Umbilical cord (tissue), 2 donors: ENCODE data around the gene CEACAM1. TPM values are rescaled to one million over a fixed set of nuclear protein-coding genes. Genes with fewer than 3 reads are reported as not detected.
"Not testable (repeated sequence)": the region's sequence is repeated elsewhere in the genome, so short reads cannot be mapped to it uniquely, and the experiment has no call there.

Experiments used
- DNase-seq: peaks from one replicate; pipeline ENCODE4 v3.0.0-alpha.2; 2015; ENCODE audit warnings: low spot score
- total RNA-seq: library from RNA; depleted of rRNA; stranded (reverse); fragments of >200 nt; gene quantifications from one replicate; pipeline ENCODE4 v1.2.3, GENCODE V29; 2014; ENCODE audit warnings: low replicate concordance; ENCODE audit not compliant: insufficient read depth

CEACAM1 gene
- total RNA-seq, 1 donor from 2014 or later, result 3.4 TPM

- no peak for DNase-seq
These were observed 50.3 kb downstream of the CEACAM1 start for GRCh38 chr19:42477933-42478332.

DNA sequence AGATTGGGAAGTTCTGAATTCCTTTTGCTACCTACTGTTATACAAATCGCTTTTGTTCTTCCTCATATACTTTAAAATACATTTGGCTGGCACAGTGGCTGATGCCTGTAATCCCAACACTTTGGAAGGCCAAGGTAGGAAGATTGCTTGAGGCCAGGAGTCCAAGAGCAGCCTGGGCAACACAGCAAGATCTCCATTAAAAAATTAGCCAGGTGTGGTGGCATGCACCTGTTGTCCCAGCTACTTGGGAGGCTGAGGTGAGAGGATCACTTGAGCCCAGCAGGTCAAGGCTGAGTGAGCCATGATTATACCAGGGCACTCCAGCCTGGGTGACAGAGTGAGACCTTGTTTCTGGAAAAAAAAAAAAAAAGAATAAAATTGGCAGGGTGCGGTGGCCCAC is 51.2 kb downstream of the CEACAM1 start:
- DNase-seq, result no peak

- no peak for DNase-seq
These were observed 52.9 kb downstream of the CEACAM1 start for GRCh38 chr19:42475366-42475765.

DNA sequence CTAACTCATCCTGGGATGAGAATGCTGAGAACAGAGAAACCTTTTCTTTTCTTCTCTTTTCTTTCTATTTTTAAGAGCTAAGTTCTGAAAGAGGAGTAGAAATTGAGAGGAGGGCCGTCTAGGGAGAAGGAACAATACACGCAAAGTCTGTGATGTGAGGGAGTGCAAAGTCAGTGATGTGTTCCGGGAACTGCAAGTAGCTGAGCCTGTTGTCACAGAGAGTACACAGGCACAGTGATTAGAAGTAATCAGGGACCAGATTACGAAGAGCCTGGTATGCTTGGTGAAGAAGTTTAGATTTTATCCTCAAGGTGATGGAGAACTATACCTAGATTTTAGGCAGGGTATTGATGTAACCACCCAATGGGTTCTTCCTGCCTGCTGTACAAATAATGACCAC is 53.5 kb downstream of the CEACAM1 start:
- DNase-seq, result no peak

DNA sequence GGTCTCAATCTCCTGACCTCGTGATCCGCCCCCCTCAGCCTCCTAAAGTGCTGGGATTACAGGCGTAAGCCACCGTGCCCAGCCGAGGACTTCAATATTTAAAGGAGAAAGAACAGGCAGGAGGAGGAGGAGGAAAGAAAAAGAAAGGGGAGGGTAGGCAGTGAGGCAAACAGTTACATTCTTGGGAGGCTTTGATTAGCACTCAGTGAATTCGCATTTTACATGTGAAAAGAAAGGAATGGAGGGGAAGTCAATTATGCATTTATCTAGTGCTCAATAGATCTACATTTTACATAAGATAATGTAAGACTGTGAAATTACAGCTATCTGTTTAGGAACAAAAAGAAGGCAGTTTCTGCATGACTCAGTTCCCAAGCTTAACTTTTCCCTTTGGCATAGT is 54.6 kb downstream of the CEACAM1 start:
- DNase-seq, result no peak

DNA sequence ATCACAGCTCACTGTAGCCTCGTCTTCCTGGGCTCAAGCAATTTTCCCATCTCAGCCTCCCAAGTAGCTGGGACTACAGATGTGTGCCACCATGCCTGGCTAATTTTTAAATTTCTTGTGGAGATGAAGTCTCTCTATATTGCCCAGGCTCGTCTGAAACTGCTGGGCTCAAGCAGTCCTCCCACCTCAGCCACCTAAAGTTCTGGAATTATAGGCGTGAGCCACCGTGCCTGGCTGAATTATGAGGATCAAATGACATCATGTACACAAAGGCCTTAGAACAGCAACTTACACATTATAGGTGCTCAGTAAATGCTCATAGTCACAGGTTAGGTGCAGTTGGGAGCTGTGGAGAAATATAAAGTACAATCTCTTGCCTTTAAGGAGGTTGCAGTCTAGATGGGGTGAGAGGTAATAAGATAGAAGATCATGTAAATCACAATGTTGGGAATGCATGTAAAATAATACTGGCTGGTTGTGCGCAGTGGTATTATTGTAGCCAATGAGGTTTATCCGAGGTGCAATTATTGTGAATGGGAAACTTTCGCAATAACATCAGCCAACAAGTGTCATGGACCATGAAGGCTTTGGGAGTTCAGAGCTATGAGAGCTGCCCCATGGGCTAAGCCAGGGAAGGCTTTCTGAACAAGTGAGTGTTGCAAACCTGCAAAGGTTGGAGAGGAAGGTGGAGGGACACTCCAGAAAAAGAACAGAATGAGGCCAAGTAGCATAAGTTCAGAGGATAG is 55.7 kb downstream of the CEACAM1 start:
- DNase-seq, result no peak

DNA sequence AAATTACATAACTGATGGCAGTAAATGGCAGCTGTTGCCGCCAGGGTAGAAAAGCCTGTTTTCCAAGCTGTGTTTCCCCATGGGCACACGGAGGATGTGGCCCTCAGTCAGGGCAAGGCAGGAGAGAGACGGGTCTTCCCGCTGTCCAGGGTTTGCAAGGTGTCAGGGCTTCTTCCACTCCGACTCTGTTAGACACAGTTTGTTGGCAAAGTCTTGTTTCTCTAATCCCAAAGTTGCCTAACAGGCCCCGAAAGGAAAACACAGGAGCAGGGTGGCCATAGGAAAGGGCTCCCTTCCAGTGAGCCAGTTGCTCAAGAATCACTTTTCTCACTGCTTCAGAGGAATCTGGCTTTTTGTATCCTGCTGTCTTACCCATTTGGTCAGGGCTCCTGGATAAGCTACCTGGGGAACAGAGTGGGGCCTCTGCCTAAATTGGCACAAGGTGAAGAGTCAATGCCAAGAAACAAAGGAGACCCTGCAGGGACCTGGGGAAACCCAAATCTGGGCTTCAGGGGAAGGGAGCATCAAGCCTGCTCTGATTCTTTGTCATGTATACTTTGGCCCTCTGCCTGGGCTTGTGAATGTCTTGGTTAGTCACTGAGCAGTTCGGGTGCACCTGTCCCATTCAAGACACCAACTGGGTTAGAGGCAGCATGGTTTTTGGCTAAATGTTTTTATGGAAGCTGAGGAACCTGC is 56.6 kb downstream of the CEACAM1 start:
- no peak for DNase-seq

DNA sequence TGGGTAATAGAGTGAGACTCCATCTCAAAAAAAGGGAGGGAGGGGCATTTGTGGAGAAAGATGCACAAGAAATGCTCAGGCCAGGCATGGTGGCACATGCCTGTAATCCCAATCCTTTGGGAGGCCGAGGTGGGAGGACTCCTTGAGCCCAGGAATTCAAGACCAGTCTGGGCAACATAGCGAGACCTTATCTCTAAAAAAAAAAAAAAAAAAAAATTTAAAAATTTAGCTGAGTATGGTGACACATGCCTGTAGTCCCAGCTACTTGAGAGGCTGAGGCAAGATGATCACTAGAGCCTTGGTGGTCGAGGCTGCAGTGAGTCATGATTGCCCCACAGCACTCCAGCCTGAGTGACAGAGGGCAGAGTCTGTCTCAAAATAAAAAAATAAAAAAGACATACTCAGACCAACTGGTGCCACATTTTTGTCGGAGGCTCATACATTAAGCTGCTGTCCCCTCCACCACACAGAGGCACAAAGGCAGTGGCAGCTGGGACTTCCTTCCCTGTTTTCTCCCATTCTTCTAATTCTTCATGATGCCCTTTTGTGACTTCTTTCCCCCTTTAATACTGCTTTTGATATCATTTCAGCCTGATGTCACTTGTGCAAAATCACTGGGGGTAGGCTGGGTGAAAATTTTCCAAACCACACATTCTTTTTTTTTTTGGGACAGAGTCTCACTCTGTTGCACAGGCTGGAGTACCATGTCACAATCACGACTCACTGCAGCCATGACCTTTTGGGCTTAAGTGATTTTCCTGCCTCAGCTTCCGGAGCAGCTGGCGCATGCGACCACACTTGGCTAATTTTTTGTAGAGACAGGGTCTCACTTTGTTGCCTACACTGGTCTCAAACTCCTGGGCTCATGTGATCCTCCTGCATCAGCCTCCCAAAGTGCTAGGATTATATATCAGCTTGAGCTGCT is 58.7 kb downstream of the CEACAM1 start:
- DNase-seq, result no peak

- DNase-seq, result no peak
These were observed 59.9 kb downstream of the CEACAM1 start for GRCh38 chr19:42468273-42468796.

DNA sequence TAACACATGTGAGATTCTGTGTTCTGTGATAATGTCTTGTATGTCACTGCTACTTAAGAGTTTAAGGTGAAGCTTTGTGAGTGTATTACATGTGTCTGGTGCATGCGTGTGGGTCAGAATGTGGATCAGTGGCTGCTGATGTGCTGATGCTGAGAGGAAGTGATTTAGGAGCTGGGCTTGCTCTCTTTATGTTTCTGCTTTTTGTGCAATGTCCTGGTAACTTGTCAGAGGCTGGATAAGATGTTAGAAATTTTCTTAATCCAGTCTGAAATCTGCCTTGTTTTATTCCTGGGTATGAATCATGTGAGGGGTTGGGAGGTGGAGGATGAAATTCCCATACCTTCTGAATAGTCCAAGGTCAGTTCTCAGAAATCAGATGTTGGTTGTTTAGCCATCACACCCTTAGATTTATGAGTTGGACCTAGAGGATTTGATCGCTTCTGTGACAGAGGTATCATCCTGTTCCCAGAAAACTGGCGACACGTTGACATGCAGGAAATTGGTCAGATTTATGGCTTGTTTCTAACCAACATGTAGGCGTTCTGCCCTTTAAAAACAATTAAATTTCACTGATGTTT is 61.0 kb downstream of the CEACAM1 start:
- peak; percentile 71 for DNase-seq

DNA sequence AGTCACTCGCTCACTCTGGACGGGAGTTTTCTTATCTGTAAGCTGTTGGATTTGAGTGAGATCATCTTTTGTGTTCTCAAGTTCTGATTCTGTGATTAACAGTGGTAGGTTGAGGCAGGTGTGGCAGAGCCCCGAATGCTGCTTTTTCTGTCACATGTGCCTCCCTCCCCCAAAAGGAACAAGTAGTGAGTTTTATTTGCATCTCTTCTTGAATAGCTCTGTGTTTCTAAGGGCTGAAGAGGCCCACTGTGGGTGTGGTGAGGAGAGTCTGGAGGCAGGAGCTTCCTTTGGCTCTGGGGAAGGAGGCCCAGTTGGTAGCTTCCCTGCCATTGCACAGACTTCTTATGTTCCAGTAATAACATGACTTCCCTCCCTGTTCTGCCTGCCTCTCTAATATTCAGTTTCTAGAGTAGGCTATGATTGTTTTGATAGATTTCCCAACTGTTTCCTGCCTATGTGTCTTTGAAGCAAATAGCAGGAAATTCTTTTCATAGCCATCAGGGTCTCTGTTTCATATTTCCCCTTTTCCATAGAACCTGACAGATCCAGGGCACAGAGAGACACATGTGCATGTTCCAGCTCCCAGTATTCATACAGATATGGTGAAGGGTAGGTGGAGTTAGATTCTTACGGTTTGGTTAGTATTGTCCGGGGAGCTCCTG is 61.6 kb downstream of the CEACAM1 start:
- DNase-seq, result peak; percentile 45

- DNase-seq, result no peak
These were observed 62.4 kb downstream of the CEACAM1 start for GRCh38 chr19:42465827-42466280.

- no peak for DNase-seq
These were observed 66.5 kb downstream of the CEACAM1 start for GRCh38 chr19:42461700-42462324.

GRCh38 chr19:42461231-42461630 is 67.0 kb downstream of the CEACAM1 start:
- DNase-seq, result not testable (repeated sequence)

- DNase-seq, result no peak
These were observed 68.4 kb downstream of the CEACAM1 start for GRCh38 chr19:42459926-42460325.

Other genes with a start within 250 kb of the CEACAM1 start
- not detected for gene PRR19, start 226.3 kb downstream of the CEACAM1 start, total RNA-seq
- gene PAFAH1B3, start 225.9 kb downstream of the CEACAM1 start, total RNA-seq, result 3.4 TPM
- not detected for gene TMEM145, start 215.2 kb downstream of the CEACAM1 start, total RNA-seq
- gene MEGF8, start 202.8 kb downstream of the CEACAM1 start, total RNA-seq, result 19.5 TPM
- gene CNFN, start 138.2 kb downstream of the CEACAM1 start, total RNA-seq, result not detected
- gene LIPE, start 101.1 kb downstream of the CEACAM1 start, total RNA-seq, result 6.5 TPM
- not detected for gene CXCL17, start 85.5 kb downstream of the CEACAM1 start, total RNA-seq
- gene CEACAM8, start 66.4 kb upstream of the CEACAM1 start, total RNA-seq, result 0.96 TPM
- 0.96 TPM for gene PSG3, start 212.0 kb upstream of the CEACAM1 start, total RNA-seq
- gene PSG8, start 237.2 kb upstream of the CEACAM1 start, total RNA-seq, result 1.9 TPM